Measurements from ENCODE around the gene SNX25. TPM values are rescaled to one million over a fixed set of nuclear protein-coding genes. Genes with fewer than 3 reads are reported as not detected.

SNX25 gene
- total and polyA plus RNA-seq, 5 experiments from 2014 or later: 4.2 to 16.6 (median 7.6) TPM

DNA sequence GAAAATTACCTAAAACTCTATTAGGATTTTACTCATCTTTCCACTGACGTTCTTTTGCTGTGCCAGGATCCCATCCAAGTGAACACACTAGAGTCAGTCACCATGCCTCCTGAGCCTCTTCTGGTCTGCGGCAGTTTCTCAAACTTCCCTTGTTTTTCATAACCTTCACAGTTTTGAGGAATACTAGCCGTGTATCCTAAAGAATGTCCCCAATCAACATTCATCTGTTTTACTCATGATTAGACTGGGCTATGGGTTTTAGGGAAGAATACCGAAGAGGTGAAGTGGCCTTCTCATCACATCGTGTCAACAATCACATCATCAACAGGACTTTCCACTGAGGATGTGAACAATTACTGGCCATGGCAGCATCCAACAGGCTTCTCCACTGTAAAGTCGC is 181.5 kb downstream of the SNX25 start:
- Mint-ChIP-seq H3K4me1 (peaks cover 8 to 18% (median 16%) of the 10 kb centered on the region in 4 donors), H3K36me3 (no peaks in the 10 kb centered on the region), H3K27me3 (peaks cover 0 to 2% (median under 1%) of the 10 kb centered on the region in 5 donors), H3K4me3 (no peak overlapping the region), H3K27ac (no peak overlapping the region), H3K9me3 (peaks cover 0 to 1% (median 0%) of the 10 kb centered on the region in 9 donors)
- POLR2A ChIA-PET: no interaction called here
- no peak for ATAC-seq
- DNase-seq: no peak

DNA sequence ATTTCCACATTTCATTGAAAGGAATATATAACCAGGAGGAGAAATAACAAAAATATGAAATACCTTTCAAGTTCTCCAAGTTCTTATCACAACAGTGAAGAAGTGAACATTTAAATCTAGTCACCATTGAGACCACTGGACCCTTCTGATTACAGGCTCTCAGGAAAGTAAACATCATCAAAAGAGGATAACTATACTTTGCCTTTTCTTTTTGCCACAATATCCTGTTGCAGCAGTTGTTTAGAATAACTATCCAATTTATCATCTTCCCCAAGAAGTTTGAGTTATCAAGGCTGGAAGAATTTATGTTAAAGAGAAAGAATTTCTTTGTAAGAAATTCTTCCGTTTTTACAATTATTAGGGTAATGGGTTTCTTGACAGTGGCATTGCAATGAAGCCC is 182.8 kb downstream of the SNX25 start:
- ATAC-seq (no peak), DNase-seq (no peak)
- Mint-ChIP-seq H3K4me1 (peaks cover 10 to 23% (median 20%) of the 10 kb centered on the region in 4 donors), H3K27ac (peak overlapping the region in 3 of 10 donors; percentile 0 to 15 (median 0)), H3K27me3 (no peaks in the 10 kb centered on the region), H3K36me3 (no peaks in the 10 kb centered on the region), H3K9me3 (no peaks in the 10 kb centered on the region), H3K4me3 (no peak overlapping the region)
- POLR2A ChIA-PET: no interaction called here

DNA sequence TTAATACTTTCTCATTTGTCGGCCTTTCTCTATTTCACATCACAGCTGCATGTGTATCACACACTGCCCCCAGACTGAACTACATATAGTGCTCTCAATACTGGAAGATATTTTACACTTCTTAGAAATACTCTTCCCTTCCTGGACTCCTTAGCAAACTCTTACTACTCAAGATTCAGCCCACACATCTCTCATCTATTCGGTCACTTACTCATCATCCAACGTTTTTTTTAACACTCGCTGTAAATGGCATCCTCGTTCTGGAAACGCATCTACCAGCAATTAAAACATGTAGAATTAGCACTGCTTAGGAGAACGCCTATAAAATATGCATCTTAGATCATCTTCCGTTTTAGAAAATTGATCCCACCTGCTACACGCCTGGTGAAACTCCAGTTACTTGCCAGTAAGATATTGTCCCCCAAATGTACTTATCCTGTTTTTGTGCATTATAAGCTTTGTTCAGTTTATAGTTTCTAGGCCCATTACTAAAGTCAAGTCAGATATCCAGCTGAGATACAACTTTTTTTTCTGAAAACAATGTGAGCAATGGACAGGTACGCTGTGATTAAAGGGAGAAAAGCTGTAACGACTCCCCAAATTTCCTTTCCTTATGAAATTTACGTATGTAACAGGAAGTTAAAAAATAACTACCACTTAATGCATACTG is 185.3 kb downstream of the SNX25 start:
- H3K27ac Mint-ChIP-seq: peak overlapping the region; percentile 83 to 99 (median 98)
- ATAC-seq: no peak
- no peaks in the 10 kb centered on the region for H3K27me3 Mint-ChIP-seq
- peaks cover 0 to 6% (median 3%) of the 10 kb centered on the region in 3 donors for H3K36me3 Mint-ChIP-seq
- no peaks in the 10 kb centered on the region for H3K9me3 Mint-ChIP-seq
- peak overlapping the region; percentile 5 to 98 (median 96) for H3K4me3 Mint-ChIP-seq
- H3K4me1 Mint-ChIP-seq: peaks cover 10 to 30% (median 26%) of the 10 kb centered on the region in 4 donors
- DNase-seq: peak in 1 of 10 donors; percentile 7
- POLR2A ChIA-PET: interaction anchor here (0.9 to 3.3 kb wide), 4 partner anchors 9 to 185 kb away, joined by 3 to 45 read pairs (median 9); partner anchors contain the start of genes SNX25 and UFSP2

DNA sequence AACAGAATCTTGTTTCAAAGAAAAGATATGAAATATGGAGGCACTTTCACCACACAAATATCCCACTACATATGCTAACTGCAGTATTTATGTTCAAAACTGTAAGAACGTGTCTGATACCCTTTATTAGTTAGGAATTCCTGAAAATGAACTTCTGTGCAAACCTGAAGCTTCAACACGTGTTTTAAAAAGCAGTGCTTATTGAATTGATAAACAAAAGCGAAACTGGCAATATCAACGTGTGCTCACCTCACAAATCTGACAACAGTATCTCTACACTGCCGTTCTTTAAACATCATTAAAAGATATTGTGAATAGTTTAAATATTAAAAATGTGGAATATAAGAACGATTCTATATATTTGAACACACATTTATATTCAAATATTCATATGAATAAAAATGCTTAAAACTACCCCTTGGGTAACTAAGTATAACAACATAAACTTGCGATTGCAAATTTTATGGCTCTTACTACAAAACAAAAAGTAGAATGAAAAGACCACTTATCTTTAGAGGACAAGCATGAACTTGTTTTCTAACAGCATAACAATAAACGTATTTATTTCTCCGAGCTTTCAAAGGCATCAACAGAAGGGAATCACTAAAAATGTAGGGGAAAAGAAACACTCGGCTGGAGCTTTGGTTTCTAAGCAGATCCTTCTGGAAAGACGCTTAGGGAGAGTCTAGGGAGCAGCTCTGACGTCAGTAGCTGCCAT is 186.0 kb downstream of the SNX25 start, which contains the start of gene LRP2BP:
Gene LRP2BP, minus strand, starts transcription at position 687 of the 718 bp plus-strand sequence. CDS start 17,738 bp downstream, outside the sequence.
- Mint-ChIP-seq H3K9me3 (no peaks in the 10 kb centered on the region), H3K36me3 (peaks cover 0 to 13% (median 8%) of the 10 kb centered on the region in 3 donors), H3K27ac (peak within 1 kb of the TSS; percentile 94 to 99 (median 98)), H3K4me3 (peak within 1 kb of the TSS; percentile 83 to 98 (median 96)), H3K27me3 (no peaks in the 10 kb centered on the region), H3K4me1 (peaks cover 10 to 30% (median 26%) of the 10 kb centered on the region in 4 donors)
- ATAC-seq (no peak), DNase-seq (peak in 3 of 10 donors; percentile 23 to 41 (median 28))
- POLR2A ChIA-PET: interaction anchor here (0.6 to 3.3 kb wide), 12 partner anchors 10 to 854 kb away, joined by 3 to 45 read pairs (median 5); partner anchors contain the start of genes CCDC110, SLC25A4, SNX25 and UFSP2

DNA sequence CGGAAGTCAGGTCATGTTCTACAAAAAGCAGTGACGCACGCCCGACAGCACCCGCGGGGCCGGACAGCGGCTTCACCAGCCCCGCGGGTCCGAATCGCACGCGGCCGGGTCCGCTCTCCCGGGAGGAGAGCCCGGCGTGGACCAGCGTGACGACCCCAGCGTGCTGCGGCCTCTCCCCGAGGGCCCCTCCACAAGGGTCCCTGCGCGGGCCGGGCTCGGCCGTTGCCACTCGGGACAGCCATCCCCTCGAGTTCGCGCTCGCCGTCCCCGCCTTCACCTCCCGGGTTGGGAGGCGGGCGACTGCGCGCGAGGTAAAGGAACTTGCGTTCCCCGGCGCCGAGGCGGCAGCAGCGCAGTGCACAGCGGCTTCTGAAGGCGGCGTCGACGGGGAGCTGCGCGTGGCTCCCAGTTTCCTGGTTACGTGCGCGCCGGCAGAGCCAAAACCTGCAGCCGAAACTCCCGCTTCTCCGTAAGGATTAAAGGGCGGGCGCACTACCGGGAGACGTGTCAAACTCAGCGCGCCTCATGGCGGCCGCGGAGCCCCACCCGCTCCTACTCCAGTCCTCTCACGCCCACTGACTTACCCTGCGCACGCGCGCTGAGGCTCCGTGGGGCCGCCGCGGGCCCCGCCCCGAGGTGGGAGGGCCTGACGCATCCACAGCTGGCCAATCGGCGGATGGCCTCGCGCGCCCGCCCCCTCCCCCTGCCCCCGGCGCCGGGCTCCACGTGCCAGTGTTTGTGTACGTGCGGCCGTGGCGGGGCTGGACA is 186.7 kb downstream of the SNX25 start:
- peak; percentile 89 to 90 for ATAC-seq
- H3K4me1 Mint-ChIP-seq: peaks cover 10 to 30% (median 26%) of the 10 kb centered on the region in 4 donors
- POLR2A ChIA-PET: interaction anchor here (0.6 to 3.3 kb wide), 14 partner anchors 8 to 855 kb away, joined by 3 to 45 read pairs (median 5); partner anchors contain the start of genes CCDC110, SLC25A4, SNX25 and UFSP2

DNA sequence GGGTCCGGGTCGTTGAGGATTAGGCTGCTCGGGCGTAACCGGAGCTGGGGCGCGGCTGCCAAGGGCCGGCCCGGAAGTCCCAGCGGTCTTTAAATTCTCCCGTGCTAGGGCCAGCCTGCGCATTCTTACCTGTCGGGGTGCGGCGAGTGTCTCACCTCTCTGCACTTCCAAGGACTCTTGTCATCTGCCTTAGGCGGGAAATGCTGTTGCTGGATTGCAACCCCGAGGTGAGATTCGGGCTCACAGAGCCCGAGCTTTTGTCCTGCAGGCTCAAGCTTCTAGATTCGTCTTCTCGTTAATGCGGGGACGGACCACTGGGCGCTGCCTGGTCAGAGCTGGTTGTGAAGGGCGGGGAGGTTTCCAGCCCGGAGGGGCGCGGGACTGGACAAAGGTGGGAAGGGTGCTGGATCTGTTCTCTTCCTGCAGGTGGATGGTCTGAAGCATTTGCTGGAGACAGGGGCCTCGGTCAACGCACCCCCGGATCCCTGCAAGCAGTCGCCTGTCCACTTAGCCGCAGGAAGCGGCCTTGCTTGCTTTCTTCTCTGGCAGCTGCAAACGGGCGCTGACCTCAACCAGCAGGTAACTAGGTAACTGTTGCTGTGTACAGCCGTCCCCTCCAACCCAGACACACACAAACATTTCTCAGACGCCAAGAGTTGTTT is 187.5 kb downstream of the SNX25 start, which contains the start of gene ANKRD37:
Gene ANKRD37, plus strand, starts transcription at position 118 of the 662 bp plus-strand sequence. Its CDS starts 83 bp downstream, at position 201.
- H3K4me3 Mint-ChIP-seq: peak within 1 kb of the TSS; percentile 83 to 98 (median 96)

More for the DNA sequence above, 186.7 kb downstream of the SNX25 start:
- Mint-ChIP-seq H3K9me3 (no peaks in the 10 kb centered on the region), H3K36me3 (peaks cover 0 to 19% (median 8%) of the 10 kb centered on the region in 3 donors), H3K27ac (peak overlapping the region; percentile 94 to 99 (median 98)), H3K27me3 (no peaks in the 10 kb centered on the region), H3K4me3 (peak overlapping the region; percentile 83 to 98 (median 96))
- DNase-seq: peak; percentile 94 to 98 (median 96)

DNA sequence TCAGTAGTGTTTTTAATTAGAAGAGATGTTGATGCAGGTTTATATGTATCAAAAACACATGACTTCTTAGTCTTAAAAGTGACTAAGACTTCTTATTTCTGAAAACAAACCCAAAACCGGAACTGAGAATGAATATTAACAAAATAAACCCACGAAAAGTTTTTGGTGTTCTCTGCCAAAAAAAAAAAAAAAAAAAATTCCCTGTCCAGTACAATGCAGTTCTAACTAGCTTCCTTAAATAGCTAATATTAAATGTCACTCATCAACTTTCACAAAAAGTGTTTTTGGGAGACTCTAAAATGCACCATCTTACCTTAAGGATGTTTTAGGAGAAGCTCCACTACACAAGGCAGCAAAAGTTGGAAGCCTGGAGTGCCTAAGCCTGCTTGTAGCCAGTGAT is 189.2 kb downstream of the SNX25 start:
- Mint-ChIP-seq H3K27me3 (no peaks in the 10 kb centered on the region), H3K9me3 (no peaks in the 10 kb centered on the region), H3K4me1 (peaks cover 10 to 27% (median 25%) of the 10 kb centered on the region in 4 donors), H3K4me3 (no peak overlapping the region), H3K36me3 (peaks cover 0 to 42% (median 12%) of the 10 kb centered on the region in 3 donors), H3K27ac (no peak overlapping the region)
- ATAC-seq (no peak), DNase-seq (no peak)
- POLR2A ChIA-PET: interaction anchor here (1.0 kb wide), 1 partner anchor 27 kb away, joined by 3 read pairs; no protein-coding TSS in a partner anchor

More for the DNA sequence above, 187.5 kb downstream of the SNX25 start, which contains the start of gene ANKRD37:
- Mint-ChIP-seq H3K36me3 (peaks cover 0 to 26% (median 8%) of the 10 kb centered on the region in 3 donors), H3K27ac (peak within 1 kb of the TSS; percentile 94 to 99 (median 98)), H3K9me3 (no peaks in the 10 kb centered on the region), H3K27me3 (no peaks in the 10 kb centered on the region), H3K4me1 (peaks cover 10 to 30% (median 26%) of the 10 kb centered on the region in 4 donors)
- ATAC-seq (peak in 1 of 2 donors; percentile 32), DNase-seq (peak in 2 of 10 donors; percentile 1 to 63)
- POLR2A ChIA-PET: interaction anchor here (0.9 to 3.3 kb wide), 11 partner anchors 9 to 253 kb away, joined by 3 to 45 read pairs (median 5); partner anchors contain the start of genes CCDC110, SLC25A4, SNX25 and UFSP2

DNA sequence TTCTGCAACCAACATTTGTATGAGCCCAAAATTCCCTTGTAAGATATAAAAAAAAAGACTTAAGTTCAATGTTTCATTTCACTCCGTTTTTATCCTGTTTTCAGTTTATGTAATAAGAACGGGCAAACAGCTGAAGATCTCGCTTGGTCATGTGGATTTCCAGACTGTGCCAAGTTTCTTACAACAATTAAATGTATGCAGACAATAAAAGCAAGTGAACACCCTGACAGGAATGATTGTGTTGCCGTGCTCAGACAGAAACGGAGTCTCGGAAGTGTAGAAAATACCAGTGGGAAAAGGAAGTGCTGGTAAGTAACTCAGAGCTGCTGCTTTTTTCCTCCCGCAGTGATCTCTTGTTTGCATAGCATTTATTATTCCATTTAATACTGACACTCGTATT is 190.1 kb downstream of the SNX25 start:
- peaks cover 8 to 24% (median 20%) of the 10 kb centered on the region in 4 donors for H3K4me1 Mint-ChIP-seq
- H3K9me3 Mint-ChIP-seq: no peaks in the 10 kb centered on the region
- ATAC-seq (no peak), DNase-seq (no peak)
- H3K27ac Mint-ChIP-seq: peak overlapping the region in 1 of 10 donors; percentile 6
- H3K4me3 Mint-ChIP-seq: no peak overlapping the region
- POLR2A ChIA-PET: interaction anchor here (1.0 kb wide), 1 partner anchor 26 kb away, joined by 3 read pairs; no protein-coding TSS in a partner anchor
- peaks cover 0 to 48% (median 12%) of the 10 kb centered on the region in 3 donors for H3K36me3 Mint-ChIP-seq
- no peaks in the 10 kb centered on the region for H3K27me3 Mint-ChIP-seq

DNA sequence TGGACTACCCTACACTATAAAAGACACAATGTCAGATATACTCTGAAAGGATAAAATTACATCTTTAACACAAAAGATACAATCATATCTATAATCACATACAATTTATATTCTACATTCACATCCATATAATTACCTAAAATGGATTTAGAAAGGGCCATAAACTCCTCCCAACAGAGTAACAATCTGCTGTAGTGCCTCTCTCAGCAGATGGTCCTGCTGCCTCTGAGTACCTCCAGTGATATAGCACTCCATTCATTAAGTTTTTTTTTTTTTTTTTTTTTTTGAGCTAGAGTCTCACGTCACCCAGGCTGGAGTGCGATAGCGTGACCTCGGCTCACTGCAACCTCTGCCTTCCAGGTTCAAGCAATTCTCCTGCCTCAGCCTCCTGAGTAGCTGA is 194.6 kb downstream of the SNX25 start:
- Mint-ChIP-seq H3K4me1 (no peaks in the 10 kb centered on the region), H3K4me3 (no peak overlapping the region), H3K9me3 (no peaks in the 10 kb centered on the region), H3K36me3 (peaks cover 0 to 81% (median 21%) of the 10 kb centered on the region in 3 donors), H3K27ac (no peak overlapping the region), H3K27me3 (no peaks in the 10 kb centered on the region)
- POLR2A ChIA-PET: no interaction called here
- no peak for DNase-seq
- no peak for ATAC-seq

DNA sequence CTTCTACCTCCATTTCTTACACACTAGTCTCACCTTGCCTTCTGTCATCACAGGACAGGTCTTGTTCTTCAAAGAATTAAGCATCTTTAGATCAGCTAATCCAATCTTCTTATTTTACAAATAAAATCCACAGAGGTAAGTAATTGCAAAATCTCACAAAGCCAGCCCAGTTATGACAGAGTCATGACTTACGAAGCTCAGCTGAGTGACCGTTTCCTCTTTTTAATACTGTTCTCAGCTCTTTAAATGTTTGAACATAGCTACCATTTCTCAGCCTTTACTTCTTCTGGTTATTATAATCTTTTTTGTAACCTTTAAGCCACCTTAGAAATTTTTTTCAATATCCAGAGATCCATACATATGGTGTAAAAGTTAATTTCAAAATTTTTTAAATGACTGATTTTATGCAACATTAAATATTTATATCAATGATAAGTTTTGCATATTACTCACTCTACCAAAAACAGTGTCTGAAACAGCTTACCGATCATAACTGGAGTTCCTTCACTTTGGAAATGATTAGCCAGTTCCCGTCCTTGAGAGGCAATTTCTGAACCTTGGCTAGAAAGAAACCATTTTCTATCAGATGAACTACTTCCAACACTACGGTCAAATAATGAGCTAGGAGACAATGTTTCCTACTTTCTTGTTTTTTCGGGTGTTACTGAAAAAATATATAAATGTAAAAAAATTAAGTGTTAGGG is 196.1 kb downstream of the SNX25 start:
- Mint-ChIP-seq H3K27me3 (no peaks in the 10 kb centered on the region), H3K4me1 (no peaks in the 10 kb centered on the region), H3K9me3 (no peaks in the 10 kb centered on the region), H3K27ac (no peak overlapping the region), H3K36me3 (peaks cover 0 to 75% (median 19%) of the 10 kb centered on the region in 3 donors), H3K4me3 (no peak overlapping the region)
- ATAC-seq (no peak), DNase-seq (no peak)
- POLR2A ChIA-PET: no interaction called here

DNA sequence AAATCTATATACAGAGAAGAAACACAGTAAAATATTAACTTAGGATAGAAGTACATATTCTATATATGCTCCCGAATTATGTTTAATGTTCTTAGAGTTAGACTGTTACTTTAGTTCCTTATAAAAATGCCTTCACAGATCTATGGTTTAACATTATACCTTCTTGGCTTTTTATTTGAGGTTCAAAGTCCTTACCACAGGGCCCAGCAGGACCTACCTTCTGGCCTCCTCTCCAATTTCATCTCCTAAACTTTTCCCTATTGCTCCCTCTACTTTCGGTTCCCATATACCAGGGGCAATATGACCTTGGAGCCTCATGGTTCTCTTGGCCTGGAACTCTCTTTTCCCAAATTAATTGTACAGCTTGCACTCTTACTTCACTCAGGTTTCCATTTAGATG is 199.0 kb downstream of the SNX25 start:
- POLR2A ChIA-PET: interaction anchor here (1.0 kb wide), 1 partner anchor 12 kb away, joined by 4 read pairs; the partner anchor contains the start of genes ANKRD37 and LRP2BP
- no peak overlapping the region for H3K4me3 Mint-ChIP-seq
- no peaks in the 10 kb centered on the region for H3K27me3 Mint-ChIP-seq
- H3K27ac Mint-ChIP-seq: peak overlapping the region in 1 of 10 donors; percentile 55
- DNase-seq (no peak), ATAC-seq (no peak)
- no peaks in the 10 kb centered on the region for H3K4me1 Mint-ChIP-seq
- peaks cover 0 to 71% (median 16%) of the 10 kb centered on the region in 3 donors for H3K36me3 Mint-ChIP-seq
- no peaks in the 10 kb centered on the region for H3K9me3 Mint-ChIP-seq
